Hepatic stellate cell (primary cell): ENCODE data around the gene LILRB1.
"Not testable (repeated sequence)": the region's sequence is repeated elsewhere in the genome, so short reads cannot be mapped to it uniquely, and the experiment has no call there.

Source experiments
- DNase-seq: peaks from one replicate; pipeline ENCODE4 v3.0.0; 2011; ENCODE audit warnings: low spot score

The LILRB1 gene

GRCh38 chr19:54624934-54625730 is 5.2 kb upstream of the LILRB1 start:
- DNase-seq, result not testable (repeated sequence)

GRCh38 chr19:54626757-54627156 is 3.5 kb upstream of the LILRB1 start:
- DNase-seq, result no peak

DNA sequence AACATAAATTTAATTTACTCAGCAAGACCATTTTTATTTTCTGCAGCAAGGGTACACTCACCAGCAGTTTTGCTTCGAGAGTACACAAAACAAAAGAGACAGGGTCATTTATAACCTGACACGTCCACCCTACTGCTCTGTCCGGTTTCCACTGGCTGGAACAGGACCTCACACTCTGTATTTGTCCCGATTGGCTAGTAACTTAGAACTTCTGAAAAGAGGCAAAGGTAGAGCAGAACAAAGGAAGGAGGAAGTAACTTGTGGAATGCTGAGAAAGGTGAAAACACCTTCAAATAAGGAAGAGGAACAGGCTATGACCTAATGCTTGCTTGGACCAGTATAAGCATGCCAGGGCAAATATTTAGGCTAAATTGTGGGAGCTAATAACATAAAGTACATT is 2.4 kb upstream of the LILRB1 start:
- not testable (repeated sequence) for DNase-seq

DNA sequence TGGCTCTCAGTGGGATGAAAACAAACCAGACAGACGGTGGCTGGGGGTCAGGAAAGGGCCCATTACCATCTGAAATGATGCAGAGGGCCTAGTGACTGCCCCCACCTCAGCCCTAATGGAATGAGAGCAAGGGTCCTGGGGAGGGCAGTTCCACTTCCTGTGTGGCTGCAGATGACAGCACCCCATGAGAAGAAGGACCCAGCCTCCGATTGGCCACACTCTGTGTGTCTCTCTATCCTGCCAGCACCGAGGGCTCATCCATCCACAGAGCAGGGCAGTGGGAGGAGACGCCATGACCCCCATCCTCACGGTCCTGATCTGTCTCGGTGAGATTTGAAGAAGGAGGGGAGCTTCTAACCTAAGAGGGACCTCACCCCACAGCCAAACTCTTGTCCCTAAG is 498 bp downstream of the LILRB1 start:
- no peak for DNase-seq

GRCh38 chr19:54631489-54632337 is 1.4 kb downstream of the LILRB1 start:
- DNase-seq, result not testable (repeated sequence)

DNA sequence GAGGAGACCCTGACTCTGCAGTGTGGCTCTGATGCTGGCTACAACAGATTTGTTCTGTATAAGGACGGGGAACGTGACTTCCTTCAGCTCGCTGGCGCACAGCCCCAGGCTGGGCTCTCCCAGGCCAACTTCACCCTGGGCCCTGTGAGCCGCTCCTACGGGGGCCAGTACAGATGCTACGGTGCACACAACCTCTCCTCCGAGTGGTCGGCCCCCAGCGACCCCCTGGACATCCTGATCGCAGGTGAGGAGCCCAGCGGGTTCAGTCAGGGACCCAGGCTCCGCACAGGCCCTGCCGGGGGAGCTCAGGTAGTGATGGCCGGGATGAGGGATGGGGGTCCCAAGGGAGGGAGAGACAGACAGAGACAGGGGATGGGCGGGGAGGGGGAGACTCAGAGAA is 2.2 kb downstream of the LILRB1 start:
- DNase-seq, result not testable (repeated sequence)

GRCh38 chr19:54633401-54633800 is 3.1 kb downstream of the LILRB1 start:
- DNase-seq, result no peak

DNA sequence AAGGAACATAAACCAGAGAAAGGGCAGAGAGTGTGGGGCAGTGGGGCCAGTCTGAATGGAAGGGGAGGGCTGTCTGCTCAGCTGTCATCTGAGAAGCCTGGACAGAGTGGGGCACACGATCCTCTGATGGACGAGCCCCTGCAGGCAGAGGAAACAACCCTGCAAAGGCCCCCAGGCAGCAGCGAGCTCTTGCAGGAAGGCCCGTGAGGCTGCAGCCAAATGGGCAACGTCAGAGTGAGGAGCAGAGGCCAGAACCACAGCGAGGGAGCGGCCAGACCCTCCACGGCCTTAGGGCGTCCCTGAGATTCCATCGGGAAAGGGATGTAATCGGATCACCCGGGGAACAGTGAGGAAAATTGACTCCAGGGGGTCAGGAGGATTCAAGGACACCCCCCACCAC is 5.8 kb downstream of the LILRB1 start:
- DNase-seq, result not testable (repeated sequence)

GRCh38 chr19:54638683-54639082 is 8.4 kb downstream of the LILRB1 start:
- DNase-seq, result no peak

GRCh38 chr19:54642953-54643352 is 12.7 kb downstream of the LILRB1 start:
- DNase-seq, result not testable (repeated sequence)

DNA sequence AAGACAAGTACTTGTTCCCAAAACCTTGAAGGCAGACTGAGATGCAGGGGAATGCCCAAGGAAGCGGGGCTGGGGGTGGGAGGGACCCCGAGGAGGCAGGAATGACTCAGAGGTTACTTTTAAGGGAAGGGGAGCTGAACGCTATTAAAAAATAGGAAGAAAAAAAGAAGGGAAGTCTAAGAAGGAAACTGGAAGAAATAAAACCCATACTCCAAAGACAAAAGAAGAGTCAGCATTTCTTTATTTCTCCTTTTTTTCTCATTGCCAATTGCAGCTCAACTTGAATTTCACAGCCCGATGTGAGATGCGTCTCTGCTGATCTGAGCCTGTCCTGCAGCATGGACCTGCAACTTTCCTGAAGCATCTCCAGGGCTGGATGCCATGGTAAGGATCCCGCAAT is 13.3 kb downstream of the LILRB1 start:
- DNase-seq, result not testable (repeated sequence)

DNA sequence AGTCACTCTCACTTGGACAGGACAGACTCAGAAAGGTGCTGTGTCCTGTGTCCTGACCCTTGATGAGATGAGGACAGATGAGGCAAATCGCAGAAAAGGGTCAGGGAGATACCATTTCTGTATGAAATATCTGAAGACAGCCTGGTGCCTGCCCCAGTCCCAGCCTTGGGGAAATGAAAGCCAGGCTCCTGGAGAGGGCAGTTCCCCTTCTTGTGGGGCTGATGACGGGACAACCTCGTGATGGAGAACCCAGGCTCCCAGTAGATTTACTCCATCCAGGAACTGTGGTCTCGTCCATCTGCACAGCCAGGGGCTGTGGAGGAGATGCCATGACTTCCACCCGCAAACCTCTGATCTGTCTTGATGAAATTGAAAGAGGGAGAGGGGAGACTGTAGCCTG is 13.8 kb downstream of the LILRB1 start:
- no peak for DNase-seq

DNA sequence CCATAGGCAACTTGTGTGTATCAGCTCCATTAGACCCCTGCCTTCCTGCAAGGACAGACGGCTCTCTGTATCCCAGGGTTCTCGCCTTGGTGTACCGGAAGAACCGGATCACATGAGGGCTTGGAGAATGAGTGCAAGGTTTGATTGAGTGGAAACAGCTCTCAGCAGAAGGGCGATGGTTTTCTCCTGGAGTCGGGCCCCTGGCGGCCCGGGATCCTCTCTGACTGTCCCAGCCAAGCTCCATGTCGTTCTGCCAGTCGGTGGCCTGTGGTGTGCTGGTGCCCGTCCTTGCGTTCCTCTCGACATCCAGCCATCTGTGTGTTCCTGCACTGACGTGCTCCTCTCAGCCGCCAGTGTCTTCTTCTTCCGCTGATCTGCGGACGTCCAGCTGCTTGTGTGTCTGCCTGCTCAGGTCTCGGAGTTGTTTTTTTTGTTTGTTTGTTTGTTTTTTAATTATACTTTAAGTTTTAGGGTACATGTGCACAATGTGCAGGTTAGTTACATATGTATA is 16.1 kb downstream of the LILRB1 start:
- DNase-seq, result no peak

DNA sequence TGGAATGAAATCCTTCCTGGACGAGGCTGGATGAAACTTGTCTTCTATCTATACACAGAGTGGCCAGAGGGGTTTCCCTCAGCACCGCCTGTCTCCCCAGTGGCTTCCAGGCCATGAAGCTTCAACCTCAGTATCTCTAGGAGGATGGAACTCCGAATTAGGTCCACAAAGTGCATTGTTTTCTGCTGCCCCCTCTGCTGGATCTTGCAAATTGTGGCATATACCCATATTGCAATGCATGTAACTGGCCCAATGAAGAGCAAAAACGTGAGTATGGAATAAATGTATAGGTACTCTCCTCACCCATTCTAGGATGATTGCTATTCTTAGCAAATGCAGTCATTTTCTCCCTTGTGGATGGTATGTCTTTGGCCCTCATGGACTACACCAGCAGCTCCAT is 17.8 kb downstream of the LILRB1 start:
- DNase-seq, result no peak

DNA sequence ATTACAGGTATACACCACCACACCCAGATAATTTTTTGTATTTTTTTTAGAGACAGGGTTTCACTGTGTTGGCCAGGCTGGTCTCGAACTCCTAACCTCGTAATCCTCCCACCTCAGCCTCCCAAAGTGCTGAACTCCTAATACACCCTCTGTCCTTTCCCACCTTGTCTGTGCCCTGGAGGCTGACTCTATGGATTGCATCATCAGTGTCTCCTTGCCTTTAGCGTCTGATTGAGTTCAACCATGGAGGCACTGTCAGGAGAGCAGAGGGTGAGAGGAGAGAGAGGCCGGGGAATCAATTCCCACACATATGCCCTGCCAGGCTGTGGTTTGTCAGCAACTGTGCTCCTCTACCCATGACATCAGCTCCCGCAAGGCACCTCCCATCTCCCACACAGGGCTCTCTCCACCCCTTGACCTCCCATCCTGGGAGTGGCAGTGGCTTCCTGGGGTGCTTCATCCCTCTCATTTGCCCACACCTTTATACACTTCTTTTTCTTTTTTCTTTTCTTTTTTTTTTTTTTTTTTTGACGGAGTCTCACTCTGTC is 19.9 kb downstream of the LILRB1 start:
- DNase-seq, result no peak

- peak; percentile 24 for DNase-seq
These were observed 23.0 kb downstream of the LILRB1 start for GRCh38 chr19:54653181-54653809.

GRCh38 chr19:54654447-54655321 is 24.4 kb downstream of the LILRB1 start:
- no peak for DNase-seq

DNA sequence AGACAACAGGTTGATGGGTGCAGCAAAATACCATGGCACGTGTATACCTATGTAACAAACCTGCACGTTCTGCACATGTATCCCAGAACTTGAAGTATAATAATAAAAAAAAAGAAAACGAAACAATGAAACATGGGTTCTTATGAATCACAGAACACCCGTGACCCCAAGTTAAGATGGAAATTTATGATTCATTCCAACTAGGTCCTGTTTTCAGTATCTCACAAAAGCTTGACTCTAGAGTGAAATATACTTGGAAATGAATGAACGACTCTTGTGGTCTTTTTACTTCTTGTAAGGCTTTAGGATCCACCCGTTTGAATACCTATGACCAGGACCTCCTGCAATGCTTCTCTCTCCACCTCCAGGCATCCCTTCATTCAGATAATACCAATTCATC is 29.0 kb downstream of the LILRB1 start:
- no peak for DNase-seq

DNA sequence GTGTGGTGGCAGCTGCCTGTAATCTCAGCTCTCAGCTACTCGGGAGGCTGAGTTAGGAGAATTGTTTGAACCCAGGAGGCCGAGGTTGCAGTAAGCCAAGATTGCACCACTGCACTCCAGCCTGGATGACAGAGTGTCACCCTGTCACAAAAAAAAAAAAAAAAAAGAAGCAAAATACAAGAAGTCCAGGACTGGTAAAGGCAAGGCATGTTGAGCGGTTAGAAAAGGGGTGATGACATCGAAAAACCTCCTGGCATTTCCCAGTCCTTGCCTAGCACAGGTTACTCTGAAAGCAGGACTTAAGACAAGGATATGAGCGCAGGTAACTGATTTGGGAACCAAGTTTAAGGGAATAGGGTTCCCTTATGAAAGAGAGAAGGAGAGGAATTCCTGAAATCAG is 30.0 kb downstream of the LILRB1 start:
- no peak for DNase-seq

DNA sequence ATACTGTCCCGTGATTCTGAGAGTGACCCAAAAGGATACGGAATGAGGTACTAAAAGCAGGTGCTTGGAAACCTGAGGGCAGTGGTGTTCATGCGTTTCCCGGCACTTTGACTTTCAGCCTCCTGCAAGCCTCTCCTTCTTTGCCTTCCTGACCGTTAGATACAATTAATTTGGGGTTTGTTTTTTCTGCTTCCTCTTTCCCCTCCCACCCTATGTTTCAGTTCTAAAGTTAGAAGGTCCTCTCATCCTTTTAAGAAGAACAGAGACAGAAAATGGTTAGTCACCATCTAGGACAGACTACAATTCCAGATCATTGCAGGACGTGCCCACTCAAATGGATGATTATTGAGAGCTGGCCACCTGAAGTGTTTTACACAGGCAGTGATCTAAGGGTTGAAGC is 30.7 kb downstream of the LILRB1 start:
- no peak for DNase-seq

- no peak for DNase-seq
These were observed 31.7 kb downstream of the LILRB1 start for GRCh38 chr19:54661846-54662481.
